NCI-H82 (cell line): ENCODE results near the gene ATP9B.
"Not testable (repeated sequence)": the region's sequence is repeated elsewhere in the genome, so short reads cannot be mapped to it uniquely, and the experiment has no call there.

Source experiments
- DNase-seq: peaks from one replicate; lab custom pipeline; 2025; lab: John Stamatoyannopoulos, UW

Gene ATP9B

GRCh38 chr18:79290409-79290808 is 221.2 kb downstream of the ATP9B start:
- not testable (repeated sequence) for DNase-seq

- DNase-seq = no peak
Measured at GRCh38 chr18:79290876-79291275, 221.7 kb downstream of the ATP9B start.

GRCh38 chr18:79294235-79294634 is 225.0 kb downstream of the ATP9B start:
- DNase-seq = no peak

- no peak for DNase-seq
Measured at GRCh38 chr18:79299272-79299671, 230.1 kb downstream of the ATP9B start.

GRCh38 chr18:79299711-79300110 is 230.5 kb downstream of the ATP9B start:
- no peak for DNase-seq

GRCh38 chr18:79300413-79300812 is 231.2 kb downstream of the ATP9B start:
- no peak for DNase-seq

GRCh38 chr18:79302120-79302519 is 232.9 kb downstream of the ATP9B start:
- DNase-seq = no peak

GRCh38 chr18:79305911-79306310 is 236.7 kb downstream of the ATP9B start:
- no peak for DNase-seq

- no peak for DNase-seq
Measured at GRCh38 chr18:79309614-79310358, 240.6 kb downstream of the ATP9B start.

GRCh38 chr18:79314838-79315388 is 245.7 kb downstream of the ATP9B start:
- DNase-seq = no peak

- DNase-seq = no peak
Measured at GRCh38 chr18:79315596-79315995, 246.4 kb downstream of the ATP9B start.

- DNase-seq = no peak
Measured at GRCh38 chr18:79317703-79318102, 248.5 kb downstream of the ATP9B start.

- no peak for DNase-seq
Measured at GRCh38 chr18:79318142-79318673, 249.0 kb downstream of the ATP9B start.

- no peak for DNase-seq
Measured at GRCh38 chr18:79320216-79320850, 251.1 kb downstream of the ATP9B start.

- DNase-seq = no peak
Measured at GRCh38 chr18:79321625-79322405, 252.6 kb downstream of the ATP9B start.

- no peak for DNase-seq
Measured at GRCh38 chr18:79322441-79322840, 253.2 kb downstream of the ATP9B start.

GRCh38 chr18:79323471-79323870 is 254.3 kb downstream of the ATP9B start:
- no peak for DNase-seq

- DNase-seq = no peak
Measured at GRCh38 chr18:79326413-79327198, 257.4 kb downstream of the ATP9B start.

GRCh38 chr18:79327199-79327721 is 258.1 kb downstream of the ATP9B start:
- DNase-seq = no peak

- DNase-seq = not testable (repeated sequence)
Measured at GRCh38 chr18:79327915-79328314, 258.7 kb downstream of the ATP9B start.

- no peak for DNase-seq
Measured at GRCh38 chr18:79328887-79329286, 259.7 kb downstream of the ATP9B start.
